DND-41 (cell line): ENCODE results near the gene MVK.

Experiments
- CTCF ChIP-seq: IDR thresholded peaks from 2 replicates; pipeline ENCODE4 v1.5.1; 2012; ENCODE audit warnings: borderline replicate concordance, low read length, moderate library complexity, mild to moderate bottlenecking; ENCODE audit not compliant: poor library complexity, severe bottlenecking; ENCODE audit errors: extremely low read depth
- EZH2 ChIP-seq: IDR thresholded peaks from 3 replicates; pipeline ENCODE4 v1.6.1; 2012; ENCODE audit warnings: borderline replicate concordance, low read depth, mild to moderate bottlenecking, moderate library complexity, low read length, inconsistent platforms; ENCODE audit not compliant: severe bottlenecking

- no peak for TF ChIP-seq CTCF
- no peak for TF ChIP-seq EZH2
Measured at GRCh38 chr12:109596418-109597244, 23.0 kb downstream of the MVK start.
